Activated T-helper 1 cell treated with anti-CD3 and anti-CD28 coated beads, Interleukin-12 subunit alpha, Interleukin-12 subunit beta, Interleukin-2, Interleukin-4 antibody, amounts not matched to agents 30 ng/mL and 10 ng/mL and 1 ng/mL, durations not matched to agents 14 hours and 24 hours and 36 hours (primary cell): ENCODE data around the gene AXIN2. TPM values are rescaled to one million over a fixed set of nuclear protein-coding genes. Genes with fewer than 3 reads are reported as not detected.

Source experiments
- DNase-seq: peaks from one replicate; pipeline ENCODE4 v3.0.0; 2021; ENCODE audit warnings: low spot score
- H3K27ac Mint-ChIP-seq: one replicate; pipeline ENCODE4 v1.8.0; 2021; ENCODE audit warnings: mild to moderate bottlenecking, mixed read lengths
- H3K27me3 Mint-ChIP-seq: one replicate; pipeline ENCODE4 v1.8.0; 2022; ENCODE audit warnings: mild to moderate bottlenecking, moderate library complexity, mixed read lengths; ENCODE audit not compliant: insufficient read depth
- H3K36me3 Mint-ChIP-seq: one replicate; pipeline ENCODE4 v1.8.0; 2021; ENCODE audit warnings: low read depth, mixed read lengths
- H3K4me1 Mint-ChIP-seq: one replicate; pipeline ENCODE4 v1.8.0; 2021; ENCODE audit warnings: low read depth, mixed read lengths
- H3K4me3 Mint-ChIP-seq: one replicate; pipeline ENCODE4 v1.8.0; 2021; ENCODE audit warnings: mild to moderate bottlenecking, moderate library complexity, mixed read lengths
- H3K9me3 Mint-ChIP-seq: one replicate; pipeline ENCODE4 v1.8.0; 2021; ENCODE audit warnings: mixed read lengths
- intact Hi-C: fragments of 100-400 bp; cut with micrococcal nuclease; formaldehyde crosslinking; loops from one replicate; pipeline ENCODE4 v1.15.1; 2024
- total RNA-seq: library from RNA; stranded (reverse); gene quantifications from 2 replicates; pipeline ENCODE4 v1.2.3, GENCODE V29; 2022

The AXIN2 gene
- total RNA-seq, 1 donor from 2014 or later: 5.6 TPM

- no peaks in the 10 kb centered on the region for H3K36me3 Mint-ChIP-seq
- H3K27ac Mint-ChIP-seq: no peak overlapping the region
- no peak for DNase-seq
- intact Hi-C loops: no loop called here
- H3K27me3 Mint-ChIP-seq: peaks cover 4% of the 10 kb centered on the region
- H3K4me1 Mint-ChIP-seq: peaks cover 6% of the 10 kb centered on the region
- no peak overlapping the region for H3K4me3 Mint-ChIP-seq
- no peaks in the 10 kb centered on the region for H3K9me3 Mint-ChIP-seq
Measured at GRCh38 chr17:65483438-65483837, 78.0 kb downstream of the AXIN2 start.

GRCh38 chr17:65482201-65482600, 79.2 kb downstream of the AXIN2 start:
- no peak for DNase-seq
- H3K4me3 Mint-ChIP-seq: no peak overlapping the region
- H3K9me3 Mint-ChIP-seq: no peaks in the 10 kb centered on the region
- peaks cover 6% of the 10 kb centered on the region for H3K4me1 Mint-ChIP-seq
- no peak overlapping the region for H3K27ac Mint-ChIP-seq
- intact Hi-C loops: no loop called here
- no peaks in the 10 kb centered on the region for H3K36me3 Mint-ChIP-seq
- H3K27me3 Mint-ChIP-seq: peaks cover 2% of the 10 kb centered on the region

GRCh38 chr17:65479282-65479681, 82.2 kb downstream of the AXIN2 start:
- Mint-ChIP-seq H3K36me3 (no peaks in the 10 kb centered on the region), H3K27ac (no peak overlapping the region), H3K9me3 (no peaks in the 10 kb centered on the region), H3K4me3 (no peak overlapping the region), H3K27me3 (no peaks in the 10 kb centered on the region), H3K4me1 (peaks cover 6% of the 10 kb centered on the region)
- no peak for DNase-seq
- intact Hi-C loops: no loop called here
